ENCODE data around the gene TULP1. TPM values are rescaled to one million over a fixed set of nuclear protein-coding genes. Genes with fewer than 3 reads are reported as not detected.

The TULP1 gene
- total RNA-seq, 1 experiment from 2014 or later: not detected

- H2AK5ac ChIP-seq (ENCODE audit: insufficient read length, low read length): no peak overlapping the region
- no peaks in the 10 kb centered on the region for H3K9me3 ChIP-seq (ENCODE audit: control insufficient read depth, low read depth, low read length)
- H4K91ac ChIP-seq (ENCODE audit: insufficient read length, low read depth, low read length): no peak overlapping the region
- H3K4me2 ChIP-seq (ENCODE audit: insufficient read depth, insufficient read length, low read length): peak overlapping the region; percentile 61
- no peaks in the 10 kb centered on the region for H3K79me2 ChIP-seq (ENCODE audit: insufficient read depth, low read length)
- peaks cover 5% of the 10 kb centered on the region for H3K23me2 ChIP-seq (ENCODE audit: insufficient read length, low read depth, low read length, poor library complexity, severe bottlenecking)
- no peak overlapping the region for H2BK5ac ChIP-seq (ENCODE audit: insufficient read length, low read length)
- peak overlapping the region; percentile 66 to 78 for H3K4me3 Mint-ChIP-seq
- H3K4ac ChIP-seq (ENCODE audit: low read depth, low read length): no peak overlapping the region
- H3K4me1 Mint-ChIP-seq: peaks cover 28 to 37% of the 10 kb centered on the region in 2 experiments
- no peak overlapping the region for H3K9ac ChIP-seq (ENCODE audit: extremely low read depth, insufficient read length, low read length)
- no peak overlapping the region for H3T11ph ChIP-seq (ENCODE audit: low read length)
- no peak overlapping the region for H4K8ac ChIP-seq (replicated peaks; ENCODE audit: insufficient read length, low read depth, low read length)
- no peak overlapping the region for H3K23ac ChIP-seq (ENCODE audit: insufficient read length, low read depth, low read length)
- no peaks in the 10 kb centered on the region for H3K9me3 Mint-ChIP-seq
- no peak overlapping the region for H2AFZ ChIP-seq (ENCODE audit: low read length)
- no peak overlapping the region for H3K56ac ChIP-seq (ENCODE audit: insufficient read length, low read depth, low read length)
- H2BK15ac ChIP-seq (ENCODE audit: low read depth, low read length): no peak overlapping the region
- 0 out of 2 replicates have a peak, but pooled peaks cover 7% of the 10 kb centered on the region for H3K4me1 ChIP-seq (ENCODE audit: insufficient read depth, low read length)
- no peak overlapping the region for H3K14ac ChIP-seq (ENCODE audit: insufficient read depth, low read length)
- H2BK120ac ChIP-seq (ENCODE audit: low read depth, low read length, poor library complexity, severe bottlenecking): no peak overlapping the region
- H3K79me1 ChIP-seq (ENCODE audit: insufficient read depth, low read depth, low read length, poor library complexity, severe bottlenecking): no peaks in the 10 kb centered on the region
- no peak overlapping the region for H3K27ac ChIP-seq (ENCODE audit: insufficient read length, low read depth, low read length)
- H2BK12ac ChIP-seq (ENCODE audit: insufficient read length, low read depth, low read length): no peak overlapping the region
- H4K5ac ChIP-seq (ENCODE audit: insufficient read length, low read depth, low read length): no peak overlapping the region
- H3K27me3 Mint-ChIP-seq (ENCODE audit: low read depth): peaks cover 17% of the 10 kb centered on the region
- H3K36me3 Mint-ChIP-seq (ENCODE audit: insufficient read depth in 1 of 3, low read depth in 3 of 3): peaks cover 10 to 15% (median 12%) of the 10 kb centered on the region in 3 experiments
- no peak overlapping the region for H3K27ac Mint-ChIP-seq
- no peaks in the 10 kb centered on the region for H4K20me1 ChIP-seq (ENCODE audit: control insufficient read depth, insufficient read depth, insufficient read length)
- TF ChIP-seq CTCF (conservative IDR thresholded peaks at IDR 0.05): no peak
- H2BK20ac ChIP-seq (ENCODE audit: low read depth, low read length, poor library complexity, severe bottlenecking): no peak overlapping the region
- no peak overlapping the region for H3K18ac ChIP-seq (ENCODE audit: insufficient read length, low read depth, low read length)
- H3K27me3 ChIP-seq (ENCODE audit: insufficient read depth, low read length): no peaks in the 10 kb centered on the region
- DNase-seq: no peak
- no CpG with 5 or more reads among the region's 20 CpGs for WGBS (ENCODE audit: extremely low coverage, insufficient read length, low lambda C conversion rate)
These were observed 61.1 kb downstream of the TULP1 start for GRCh38 chr6:35451354-35452182.
